HepG2 (cell line): ENCODE data around the gene COASY. TPM values are rescaled to one million over a fixed set of nuclear protein-coding genes. Genes with fewer than 3 reads are reported as not detected.

Source experiments
- BRCA1 ChIP-seq: sonication (generic); formaldehyde crosslinking; IDR thresholded peaks from 2 replicates; pipeline ENCODE4 v1.4.0; 2020; ENCODE audit warnings: missing genetic modification reagents
- CENPT ChIP-seq: sonication (generic); formaldehyde crosslinking; IDR thresholded peaks from 2 replicates; pipeline ENCODE4 v1.8.0; 2022; ENCODE audit warnings: low read depth, mild to moderate bottlenecking, moderate library complexity, missing genetic modification reagents
- CENPX ChIP-seq: sonication (generic); formaldehyde crosslinking; IDR thresholded peaks from 2 replicates; pipeline ENCODE4 v1.9.0; 2021; ENCODE audit warnings: mild to moderate bottlenecking, missing genetic modification reagents, moderate library complexity
- CERS6 ChIP-seq: sonication (generic); formaldehyde crosslinking; IDR thresholded peaks from 2 replicates; pipeline ENCODE4 v1.5.0; 2020; ENCODE audit warnings: missing genetic modification reagents
- DNMT3B ChIP-seq: conservative IDR thresholded peaks from 2 replicates; pipeline ENCODE4 v1.6.1; 2016; ENCODE audit warnings: missing biosample characterization, control low read depth
- FOXO1 ChIP-seq: sonication (generic); formaldehyde crosslinking; IDR thresholded peaks from 2 replicates; pipeline ENCODE4 v1.4.0; 2020; ENCODE audit warnings: missing genetic modification reagents
- GPN1 ChIP-seq: sonication (generic); formaldehyde crosslinking; IDR thresholded peaks from 2 replicates; pipeline ENCODE4 v1.5.1; 2020; ENCODE audit warnings: missing genetic modification reagents, borderline replicate concordance
- HDAC2 ChIP-seq: sonication (generic); formaldehyde crosslinking; IDR thresholded peaks from 2 replicates; pipeline ENCODE4 v1.4.0; 2020; ENCODE audit warnings: missing genetic modification reagents
- SMAD9 ChIP-seq: sonication (generic); formaldehyde crosslinking; IDR thresholded peaks from 2 replicates; pipeline ENCODE4 v1.5.1; 2020; ENCODE audit warnings: mild to moderate bottlenecking, missing genetic modification reagents
- SNAPC2 ChIP-seq: sonication (generic); formaldehyde crosslinking; IDR thresholded peaks from 2 replicates; pipeline ENCODE4 v1.8.1; 2022; ENCODE audit warnings: mild to moderate bottlenecking, missing genetic modification reagents
- XRCC5 ChIP-seq: fragments of 200-400 bp; formaldehyde crosslinking; optimal IDR thresholded peaks from 2 replicates; pipeline ENCODE3; 2017; ENCODE audit warnings: mild to moderate bottlenecking, low read length
- YY1 ChIP-seq: IDR thresholded peaks from 2 replicates; pipeline ENCODE4 v1.6.1; 2011; ENCODE audit warnings: low read length, low read depth, moderate library complexity, mild to moderate bottlenecking; ENCODE audit not compliant: insufficient read depth, insufficient replicate concordance
- ZBED4 ChIP-seq: sonication (generic); formaldehyde crosslinking; IDR thresholded peaks from 2 replicates; pipeline ENCODE4 v1.4.0; 2020; ENCODE audit warnings: missing genetic modification reagents, borderline replicate concordance
- ZFP90 ChIP-seq: sonication (generic); formaldehyde crosslinking; IDR thresholded peaks from 2 replicates; pipeline ENCODE4 v1.8.0; 2022; ENCODE audit warnings: missing genetic modification reagents, mild to moderate bottlenecking, inconsistent platforms, borderline replicate concordance
- ZNF124 ChIP-seq: sonication (generic); formaldehyde crosslinking; IDR thresholded peaks from 2 replicates; pipeline ENCODE4 v1.4.0; 2020; ENCODE audit warnings: missing genetic modification reagents
- ZNF879 ChIP-seq: sonication (generic); formaldehyde crosslinking; IDR thresholded peaks from 2 replicates; pipeline ENCODE4 v1.8.1; 2023; ENCODE audit warnings: missing genetic modification reagents
- polyA plus RNA-seq, 8 experiments: library from polyadenylated mRNA; depleted of rRNA in 3 of 8; stranded (reverse) in 7 of 8; unstranded in 1 of 8; fragments of >200 nt; fragmentation: Illumina TruSeq in 4 of 8; extraction: Trizol in 4 of 8; gene quantifications; 2 replicates each; pipeline versions ENCODE4 v1.2.1 to v1.2.3, GENCODE V29; 2011 to 2016; ENCODE audit warnings: low read depth in 4 of 8, missing spikeins in 1 of 8, mixed read lengths in 1 of 8; ENCODE audit not compliant: insufficient read depth in 1 of 8
- total RNA-seq, 5 experiments: library from RNA; depleted of rRNA; stranded (reverse); fragments of >200 nt; fragmentation: Illumina TruSeq; extraction: Trizol; gene quantifications; 2 replicates each; pipeline ENCODE4 v1.2.3, GENCODE V29; 2016; ENCODE audit warnings: low read depth in 1 of 5
- TF ChIP-seq, protein P1 (sequence below): sonication (generic); formaldehyde crosslinking; IDR thresholded peaks from 2 replicates; pipeline ENCODE4 v1.4.0; 2020; ENCODE audit warnings: missing genetic modification reagents
- TF ChIP-seq, protein P2 (sequence below): sonication (generic); formaldehyde crosslinking; IDR thresholded peaks from 2 replicates; pipeline ENCODE4 v1.5.0; 2020; ENCODE audit warnings: missing genetic modification reagents, mild to moderate bottlenecking, borderline replicate concordance
- TF ChIP-seq, protein P3 (sequence below): sonication (generic); formaldehyde crosslinking; IDR thresholded peaks from 2 replicates; pipeline ENCODE4 v1.5.0; 2020; ENCODE audit warnings: mild to moderate bottlenecking, missing genetic modification reagents

The COASY gene
- total and polyA plus RNA-seq, 2 of the 13 experiments (the other 11 are each of a cell fraction or from before 2014, with no cell fraction given): 90.7 to 125 TPM

GRCh38 chr17:42531455-42532354, 30.2 kb upstream of the COASY start (continued):
- TF ChIP-seq CERS6 (CRISPR knock-in tag) (no peak), ZFP90 (CRISPR knock-in tag) (no peak), CENPT (CRISPR knock-in tag) (no peak), ZNF124 (CRISPR knock-in tag) (no peak; the same call in none of the 2 replicates), GPN1 (CRISPR knock-in tag) (no peak), YY1 (peak; percentile 71), DNMT3B (CRISPR knock-in tag) (no peak), ZBED4 (CRISPR knock-in tag) (no peak; the same call in 1 of the 2 replicates), BRCA1 (no peak), ZNF879 (CRISPR knock-in tag) (no peak), SNAPC2 (CRISPR knock-in tag) (no peak), HDAC2 (CRISPR knock-in tag) (peak; percentile 22; the same call in 1 of the 2 replicates), SMAD9 (CRISPR knock-in tag) (no peak), CENPX (CRISPR knock-in tag) (no peak), XRCC5 (peak; percentile 45), FOXO1 (CRISPR knock-in tag) (no peak)
- TF ChIP-seq, protein P1, sequence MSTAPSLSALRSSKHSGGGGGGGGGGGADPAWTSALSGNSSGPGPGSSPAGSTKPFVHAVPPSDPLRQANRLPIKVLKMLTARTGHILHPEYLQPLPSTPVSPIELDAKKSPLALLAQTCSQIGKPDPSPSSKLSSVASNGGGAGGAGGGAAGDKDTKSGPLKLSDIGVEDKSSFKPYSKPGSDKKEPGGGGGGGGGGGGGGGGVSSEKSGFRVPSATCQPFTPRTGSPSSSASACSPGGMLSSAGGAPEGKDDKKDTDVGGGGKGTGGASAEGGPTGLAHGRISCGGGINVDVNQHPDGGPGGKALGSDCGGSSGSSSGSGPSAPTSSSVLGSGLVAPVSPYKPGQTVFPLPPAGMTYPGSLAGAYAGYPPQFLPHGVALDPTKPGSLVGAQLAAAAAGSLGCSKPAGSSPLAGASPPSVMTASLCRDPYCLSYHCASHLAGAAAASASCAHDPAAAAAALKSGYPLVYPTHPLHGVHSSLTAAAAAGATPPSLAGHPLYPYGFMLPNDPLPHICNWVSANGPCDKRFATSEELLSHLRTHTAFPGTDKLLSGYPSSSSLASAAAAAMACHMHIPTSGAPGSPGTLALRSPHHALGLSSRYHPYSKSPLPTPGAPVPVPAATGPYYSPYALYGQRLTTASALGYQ: 0 out of 2 replicates have a peak, but pooled peaks have one; percentile 40
- TF ChIP-seq, protein P2, sequence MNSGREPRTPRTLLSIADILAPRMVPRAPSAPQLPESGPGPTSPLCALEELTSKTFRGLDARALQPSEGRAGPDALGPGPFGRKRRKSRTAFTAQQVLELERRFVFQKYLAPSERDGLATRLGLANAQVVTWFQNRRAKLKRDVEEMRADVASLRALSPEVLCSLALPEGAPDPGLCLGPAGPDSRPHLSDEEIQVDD: no peak
- TF ChIP-seq, protein P3, sequence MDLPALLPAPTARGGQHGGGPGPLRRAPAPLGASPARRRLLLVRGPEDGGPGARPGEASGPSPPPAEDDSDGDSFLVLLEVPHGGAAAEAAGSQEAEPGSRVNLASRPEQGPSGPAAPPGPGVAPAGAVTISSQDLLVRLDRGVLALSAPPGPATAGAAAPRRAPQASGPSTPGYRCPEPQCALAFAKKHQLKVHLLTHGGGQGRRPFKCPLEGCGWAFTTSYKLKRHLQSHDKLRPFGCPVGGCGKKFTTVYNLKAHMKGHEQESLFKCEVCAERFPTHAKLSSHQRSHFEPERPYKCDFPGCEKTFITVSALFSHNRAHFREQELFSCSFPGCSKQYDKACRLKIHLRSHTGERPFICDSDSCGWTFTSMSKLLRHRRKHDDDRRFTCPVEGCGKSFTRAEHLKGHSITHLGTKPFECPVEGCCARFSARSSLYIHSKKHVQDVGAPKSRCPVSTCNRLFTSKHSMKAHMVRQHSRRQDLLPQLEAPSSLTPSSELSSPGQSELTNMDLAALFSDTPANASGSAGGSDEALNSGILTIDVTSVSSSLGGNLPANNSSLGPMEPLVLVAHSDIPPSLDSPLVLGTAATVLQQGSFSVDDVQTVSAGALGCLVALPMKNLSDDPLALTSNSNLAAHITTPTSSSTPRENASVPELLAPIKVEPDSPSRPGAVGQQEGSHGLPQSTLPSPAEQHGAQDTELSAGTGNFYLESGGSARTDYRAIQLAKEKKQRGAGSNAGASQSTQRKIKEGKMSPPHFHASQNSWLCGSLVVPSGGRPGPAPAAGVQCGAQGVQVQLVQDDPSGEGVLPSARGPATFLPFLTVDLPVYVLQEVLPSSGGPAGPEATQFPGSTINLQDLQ: no peak
